ENCODE measurements around the gene TACR1.
A peak's percentile ranks its signal among the peaks of the same experiment; 100 is the strongest.

The TACR1 gene

DNA sequence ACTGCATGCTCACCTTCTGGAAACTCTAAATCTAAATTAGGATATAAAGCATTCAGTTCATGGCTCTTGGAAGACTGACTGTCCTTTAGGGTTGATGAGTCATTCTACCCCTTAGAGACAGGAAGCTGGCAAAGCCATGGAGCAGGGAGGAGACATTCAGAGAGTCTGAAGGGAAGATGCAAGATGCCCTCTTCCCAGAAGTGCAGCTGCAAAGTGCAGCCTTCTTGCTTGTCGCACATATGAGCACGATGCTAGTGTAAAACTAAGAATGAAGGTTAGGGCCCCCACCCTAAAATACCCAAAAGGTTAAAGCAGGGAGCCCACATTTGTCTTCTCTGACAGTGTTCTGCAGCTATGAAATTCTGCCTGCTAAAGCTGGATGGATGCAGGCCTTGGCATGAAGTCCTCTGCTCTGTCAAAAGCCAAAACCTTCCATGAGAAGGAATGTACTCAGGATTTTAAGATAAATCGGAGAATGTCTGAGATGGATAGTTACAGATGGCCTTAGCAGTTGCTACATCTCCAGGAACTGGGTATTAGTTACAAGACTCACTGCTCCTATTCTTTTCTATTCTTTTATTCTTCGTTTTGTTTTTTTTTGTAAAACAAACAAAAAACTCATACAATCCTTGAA, 151.2 kb downstream of the TACR1 start:
- TF ChIP-seq, protein P1, sequence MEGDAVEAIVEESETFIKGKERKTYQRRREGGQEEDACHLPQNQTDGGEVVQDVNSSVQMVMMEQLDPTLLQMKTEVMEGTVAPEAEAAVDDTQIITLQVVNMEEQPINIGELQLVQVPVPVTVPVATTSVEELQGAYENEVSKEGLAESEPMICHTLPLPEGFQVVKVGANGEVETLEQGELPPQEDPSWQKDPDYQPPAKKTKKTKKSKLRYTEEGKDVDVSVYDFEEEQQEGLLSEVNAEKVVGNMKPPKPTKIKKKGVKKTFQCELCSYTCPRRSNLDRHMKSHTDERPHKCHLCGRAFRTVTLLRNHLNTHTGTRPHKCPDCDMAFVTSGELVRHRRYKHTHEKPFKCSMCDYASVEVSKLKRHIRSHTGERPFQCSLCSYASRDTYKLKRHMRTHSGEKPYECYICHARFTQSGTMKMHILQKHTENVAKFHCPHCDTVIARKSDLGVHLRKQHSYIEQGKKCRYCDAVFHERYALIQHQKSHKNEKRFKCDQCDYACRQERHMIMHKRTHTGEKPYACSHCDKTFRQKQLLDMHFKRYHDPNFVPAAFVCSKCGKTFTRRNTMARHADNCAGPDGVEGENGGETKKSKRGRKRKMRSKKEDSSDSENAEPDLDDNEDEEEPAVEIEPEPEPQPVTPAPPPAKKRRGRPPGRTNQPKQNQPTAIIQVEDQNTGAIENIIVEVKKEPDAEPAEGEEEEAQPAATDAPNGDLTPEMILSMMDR (IDR thresholded peaks at IDR 0.05; ENCODE audit: low read depth, low read length), result no peak
- peak; percentile 68 for DNase-seq (ENCODE audit: low read depth, low spot score)
- H3K4me3 ChIP-seq (ENCODE audit: low read depth, low read length), result no peak overlapping the region
- in situ Hi-C loops (cut with HindIII; ENCODE audit: low sequenced_read_pairs), result no loop called here

DNA sequence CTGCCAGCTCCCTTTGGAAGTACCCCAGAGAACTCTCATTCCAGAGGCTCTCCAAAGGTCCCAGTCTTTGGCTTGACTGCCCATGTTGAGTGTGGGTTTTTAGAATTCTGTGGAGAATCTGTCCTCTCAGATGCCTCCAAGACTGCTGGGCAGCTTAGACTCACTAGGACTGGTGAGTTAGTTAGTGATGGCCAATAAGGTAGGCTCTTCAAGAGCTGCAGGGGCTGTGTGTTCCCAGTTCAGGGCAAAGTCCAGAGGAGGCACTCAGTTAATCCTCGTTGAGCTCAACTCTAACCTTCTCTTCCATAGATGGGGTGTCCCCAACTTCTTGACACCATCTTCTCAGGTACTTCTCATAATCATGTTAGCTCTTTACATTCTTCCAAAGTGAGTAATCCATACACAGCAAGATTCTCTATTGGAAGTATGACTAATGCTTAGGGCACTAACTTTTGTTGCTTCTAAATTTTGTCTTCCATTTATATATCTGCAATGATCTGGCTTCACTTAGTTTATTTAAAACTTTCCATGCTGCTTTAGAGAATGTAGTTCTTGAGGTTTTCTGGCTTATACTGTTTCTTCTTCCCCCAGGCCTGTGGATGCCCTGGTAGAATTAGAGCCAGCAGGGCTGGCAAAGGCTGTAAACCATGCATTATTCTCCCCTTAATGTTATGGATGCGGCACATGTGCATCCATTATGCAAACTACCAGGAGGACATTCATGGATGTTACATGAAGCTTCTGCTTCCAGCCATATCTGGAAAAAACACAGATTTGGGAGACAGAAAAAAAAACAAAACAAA, 151.9 kb downstream of the TACR1 start:
- DNase-seq (ENCODE audit: low read depth, low spot score), result peak; percentile 70
- in situ Hi-C loops (cut with HindIII; ENCODE audit: low sequenced_read_pairs), result no loop called here
- no peak overlapping the region for H3K4me3 ChIP-seq (ENCODE audit: low read depth, low read length)
- TF ChIP-seq, protein P1 (IDR thresholded peaks at IDR 0.05; ENCODE audit: low read depth, low read length), result no peak

DNA sequence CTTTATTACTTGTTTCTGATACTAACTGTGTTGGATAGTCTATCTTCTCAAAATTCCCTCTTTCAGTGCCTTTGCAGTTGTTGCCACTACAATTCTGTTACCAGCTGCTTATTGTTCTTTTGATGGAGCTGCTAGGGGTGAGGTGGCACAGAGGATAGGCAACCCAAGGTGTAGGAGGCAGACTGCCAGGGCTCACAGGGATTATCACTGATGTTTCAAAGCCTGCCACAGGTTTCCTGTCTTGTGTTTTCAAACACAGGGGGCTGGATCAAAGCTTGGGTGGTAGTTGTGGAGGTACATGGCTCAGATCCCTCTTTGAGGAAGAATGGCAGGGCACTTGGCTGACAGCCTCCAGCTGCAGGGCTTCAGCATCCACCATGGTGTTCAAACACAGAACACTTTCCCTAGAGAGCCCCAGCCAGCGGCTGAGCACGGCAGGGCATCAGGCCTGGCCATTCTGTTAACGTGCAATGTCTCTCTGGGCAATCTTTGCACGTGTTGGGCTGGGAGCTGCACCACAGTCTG, 153.7 kb downstream of the TACR1 start:
- TF ChIP-seq, protein P1 (IDR thresholded peaks at IDR 0.05; ENCODE audit: low read depth, low read length), result no peak
- in situ Hi-C loops (cut with HindIII; ENCODE audit: low sequenced_read_pairs), result no loop called here
- DNase-seq (ENCODE audit: low read depth, low spot score), result no peak

DNA sequence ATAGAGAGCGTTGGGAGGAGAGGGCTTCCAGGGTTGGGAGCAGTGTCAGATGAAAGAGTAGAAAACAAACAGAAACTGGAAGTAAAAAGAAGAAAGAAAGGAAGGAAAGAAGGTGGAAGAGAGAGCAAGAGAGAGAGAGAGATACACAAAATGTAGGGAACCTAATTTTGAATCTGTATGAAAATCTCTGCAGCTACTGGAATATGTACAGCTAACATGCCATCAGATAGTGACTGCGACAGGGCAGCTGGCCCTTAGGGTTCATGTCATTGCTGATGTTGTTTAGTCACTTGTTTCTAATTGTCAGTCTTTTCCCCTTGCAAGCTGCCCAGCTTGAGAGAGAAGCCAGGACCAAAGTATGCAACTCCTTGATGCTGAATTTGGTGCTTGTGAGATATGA, 155.0 kb downstream of the TACR1 start:
- in situ Hi-C loops (cut with HindIII; ENCODE audit: low sequenced_read_pairs), result no loop called here
- TF ChIP-seq, protein P1 (IDR thresholded peaks at IDR 0.05; ENCODE audit: low read depth, low read length), result no peak
- H3K4me3 ChIP-seq (ENCODE audit: low read depth, low read length), result no peak overlapping the region
- DNase-seq (ENCODE audit: low read depth, low spot score), result no peak

More for the DNA sequence above, 153.7 kb downstream of the TACR1 start:
- no peak overlapping the region for H3K4me3 ChIP-seq (ENCODE audit: low read depth, low read length)

DNA sequence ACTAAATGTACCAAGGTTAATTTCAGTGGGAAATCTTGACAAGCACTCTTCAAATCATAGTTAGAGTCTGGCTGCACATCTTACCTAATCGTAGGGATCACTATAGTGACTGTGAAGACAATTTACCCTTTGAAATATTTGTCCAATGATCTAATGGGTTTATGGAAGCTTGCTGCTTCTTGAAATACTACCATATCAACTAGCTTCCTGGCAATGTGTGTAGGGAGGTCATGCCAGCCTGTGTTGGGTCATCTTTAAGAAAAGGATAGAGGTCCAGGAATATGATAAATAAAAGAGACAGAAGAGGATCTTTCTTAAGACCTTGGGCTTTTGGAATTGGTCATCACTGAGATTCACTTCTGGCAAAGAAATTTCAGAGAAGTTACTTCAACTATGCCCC, 156.5 kb downstream of the TACR1 start:
- in situ Hi-C loops (cut with HindIII; ENCODE audit: low sequenced_read_pairs), result no loop called here
- no peak for DNase-seq (ENCODE audit: low read depth, low spot score)
- TF ChIP-seq, protein P1 (IDR thresholded peaks at IDR 0.05; ENCODE audit: low read depth, low read length), result no peak
- no peak overlapping the region for H3K4me3 ChIP-seq (ENCODE audit: low read depth, low read length)

DNA sequence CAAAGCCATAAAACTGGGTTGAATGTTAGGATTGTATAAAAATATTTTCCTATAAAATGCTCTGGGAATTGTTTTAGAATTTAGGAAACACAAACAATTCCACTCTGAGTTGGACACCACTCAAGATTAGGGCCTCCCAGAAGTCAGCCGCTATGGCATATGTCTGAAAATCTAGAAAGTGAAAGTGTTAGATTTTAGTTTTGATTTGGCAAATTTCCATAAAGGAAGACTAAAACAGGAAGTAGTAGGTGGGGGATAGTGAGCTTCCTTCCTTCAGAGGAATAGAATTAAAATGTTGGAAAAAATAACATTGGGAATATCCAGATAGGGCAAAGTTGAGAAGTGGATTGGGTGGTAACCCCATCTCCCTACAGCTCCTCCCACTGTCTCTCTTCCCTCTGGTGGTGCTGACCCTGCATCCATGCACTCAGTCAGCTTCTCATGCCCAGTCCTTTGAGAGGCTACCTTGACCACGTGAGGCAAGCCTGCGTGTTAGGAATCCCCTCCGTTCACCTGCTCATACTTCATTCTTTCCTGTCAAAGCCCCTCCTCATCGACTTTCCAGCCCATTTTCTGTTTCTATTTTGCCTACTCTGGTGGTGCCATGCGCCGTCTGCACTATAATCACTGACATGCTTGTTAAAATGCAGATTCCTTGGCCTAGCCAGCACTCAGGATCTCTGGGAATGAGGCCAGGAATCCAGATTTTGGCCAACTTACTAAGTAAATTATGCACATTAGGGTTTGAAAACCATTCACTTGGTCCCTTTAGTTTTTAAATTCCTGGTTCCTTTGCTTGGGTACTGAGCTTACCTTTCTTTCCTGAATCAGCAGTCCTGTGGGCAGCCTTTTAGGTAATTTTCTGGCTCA, 157.4 kb downstream of the TACR1 start:
- in situ Hi-C loops (cut with HindIII; ENCODE audit: low sequenced_read_pairs), result no loop called here
- TF ChIP-seq, protein P1 (IDR thresholded peaks at IDR 0.05; ENCODE audit: low read depth, low read length), result no peak
- no peak overlapping the region for H3K4me3 ChIP-seq (ENCODE audit: low read depth, low read length)
- DNase-seq (ENCODE audit: low read depth, low spot score), result no peak
